Heart left ventricle (tissue), 16 donors: ENCODE measurements around the gene HDAC10. TPM values are rescaled to one million over a fixed set of nuclear protein-coding genes. Genes with fewer than 3 reads are reported as not detected.

Source experiments
- ATAC-seq, 4 donors: fragments of 200-7000 bp; cut with Tn5 transposase; one replicate each; pipeline ENCODE4 v1.9.1; 2020 to 2022; ENCODE audit warnings: moderate library complexity in 4 of 4, mild to moderate bottlenecking in 3 of 4, moderate number of reproducible peaks in 1 of 4
- DNase-seq, 5 donors: peaks; one replicate each; pipeline ENCODE4 v3.0.0-alpha.2; 2020
- H3K27ac ChIP-seq, 12 donors: fragments of 200-600 bp; sonication (generic) in 4 of 12; one replicate each; pipeline versions ENCODE4 v1.5.0 to v1.8.0; 2016 to 2022; ENCODE audit warnings: mild to moderate bottlenecking in 2 of 12
- H3K27me3 ChIP-seq, 9 donors: fragments of 200-600 bp; sonication (generic) in 2 of 9; one replicate each; pipeline versions ENCODE4 v1.5.1 to v1.8.0; 2016 to 2022; ENCODE audit warnings: mild to moderate bottlenecking in 3 of 9
- H3K36me3 ChIP-seq, 9 donors: fragments of 200-600 bp; sonication (generic) in 2 of 9; one replicate each; pipeline versions ENCODE4 v1.5.0 to v1.8.0; 2018 to 2022; ENCODE audit warnings: mild to moderate bottlenecking in 2 of 9
- H3K4me1 ChIP-seq, 12 donors: fragments of 200-600 bp; sonication (generic) in 4 of 12; one replicate each; pipeline versions ENCODE4 v1.5.0 to v1.8.0; 2016 to 2022; ENCODE audit warnings: mild to moderate bottlenecking in 3 of 12
- H3K4me3 ChIP-seq, 12 donors: fragments of 200-600 bp; sonication (generic) in 4 of 12; one replicate each; pipeline versions ENCODE4 v1.5.0 to v1.8.0; 2017 to 2022; ENCODE audit warnings: mild to moderate bottlenecking in 9 of 12, moderate library complexity in 4 of 12
- H3K9me3 ChIP-seq, 12 donors: fragments of 200-600 bp; sonication (generic) in 4 of 12; one replicate each; pipeline versions ENCODE4 v1.5.0 to v1.8.0; 2016 to 2022; ENCODE audit warnings: mild to moderate bottlenecking in 1 of 12
- CTCF ChIP-seq, 12 donors: fragments of 200-600 bp; sonication (generic) in 4 of 12; IDR thresholded peaks; one replicate each; pipeline versions ENCODE4 v1.5.0 to v1.8.0; 2018 to 2022; ENCODE audit warnings: antibody characterized with exemption in 12 of 12, mild to moderate bottlenecking in 5 of 12
- POLR2A ChIP-seq, 2 donors: fragments of 450-650 bp; IDR thresholded peaks; one replicate each; pipeline ENCODE4 v1.6.1; 2017; ENCODE audit warnings: antibody characterized with exemption in 2 of 2, mild to moderate bottlenecking in 2 of 2, moderate library complexity in 2 of 2
- WGBS, 4 donors: extraction: QIAGEN DNeasy Blood & Tissue Kit in 2 of 4; methylation state at CpG; one replicate each; pipeline versions ENCODE4 v1.1.5 to v1.1.7; 2013 to 2018; 5-methylcytosine and 5-hydroxymethylcytosine counted together
- intact Hi-C, 10 donors: fragments of 100-400 bp; cut with DNase I; formaldehyde crosslinking; loops; one replicate each; pipeline versions ENCODE4 v1.11.1 to v1.14.2; 2022
- polyA plus RNA-seq, 2 donors: library from polyadenylated mRNA; stranded (reverse); fragments of 200-250 nt; gene quantifications; one replicate each; pipeline ENCODE4 v1.2.3, GENCODE V29; 2013
- total RNA-seq, 9 donors: library from RNA; depleted of rRNA in 2 of 9; stranded (reverse); fragments of >200 nt in 2 of 9; fragmentation: NEBNext Ultra II Directional in 3 of 9; extraction: Animal tissue kit (Norgen Biotek cat#: 25700) in 3 of 9; gene quantifications; one replicate each; pipeline versions ENCODE4 v1.1.0 to v1.2.4, GENCODE V29; 2016 to 2023
- donor health status: ischemic (EF 13 %, LVEDD 7.1; RV severe dilation, severe dysfunction).
- donor health status: healthy with polysubstance abuse.
- donor health status: DM: no; HTN: yes; CAD: no.
- donor health status: DM: no; HTN: no; CAD: no.
- donor health status: ischemic (EF 25% LVEDD 6.9; RV normal size, moderate dysfunction).
- donor health status: ischemic (EF 25% LVEDD 5.7; RV mildly dilated, moderate dysfunction).
- donor health status: healthy.
- donor health status: DM: yes; HTN: yes; CAD: no.
- donor health status: ischemic (EF 35%, LVEDD 5.7; RV mildly dilated, moderate dysfunction).
- donor health status: nonischemic (EF 11% LVEDD 7.7; RV severe dilation, severe dysfunction).
- donor health status: DM: yes; HTN: yes; CAD: no.
- donor health status: PGD.
- donor health status: ischemic (EF 29% LVEDD 5.4; RV normal size, mild dysfunction).
- donor health status: nonischemic (EF 23%, LVEDD 6.1; RV moderate dilation, normal function).

The HDAC10 gene
- total and polyA plus RNA-seq, 11 donors = 6.2 to 22.4 (median 10.8) TPM

DNA sequence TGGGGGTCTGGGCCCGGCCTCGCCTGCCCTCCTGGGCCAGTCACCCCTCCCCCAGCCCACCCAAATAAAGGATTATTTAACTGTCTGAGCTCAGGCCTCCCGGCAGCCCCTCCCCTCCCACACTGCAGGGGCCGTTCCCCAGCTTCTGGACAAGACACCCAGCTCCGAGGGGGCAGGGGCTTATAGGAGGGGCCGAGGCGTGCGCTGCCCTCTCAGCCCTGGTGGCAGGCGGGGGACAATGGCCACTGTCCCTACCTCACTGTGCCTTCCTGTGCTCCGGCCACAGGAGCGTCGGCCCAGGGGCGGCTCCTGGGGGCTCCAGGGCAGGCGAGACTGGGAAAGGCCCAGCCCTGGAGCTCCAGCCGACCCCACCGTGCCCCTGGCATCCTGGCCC is 52.4 kb downstream of the HDAC10 start:
- intact Hi-C loops = no loop called here
- Histone ChIP-seq H3K9me3 (no peaks in the 10 kb centered on the region), H3K4me3 (no peak overlapping the region), H3K27ac (no peak overlapping the region), H3K27me3 (no peaks in the 10 kb centered on the region), H3K4me1 (peaks cover 0 to 34% (median 21%) of the 10 kb centered on the region in 12 donors), H3K36me3 (peaks cover 0 to 59% (median 24%) of the 10 kb centered on the region in 9 donors)
- ATAC-seq (no peak), DNase-seq (no peak)
- WGBS, 4 donors = 89 to 93% (median 91%) methylated on average over 9 to 16 of the region's 16 CpGs
- no peak for TF ChIP-seq POLR2A (IDR thresholded peaks at IDR 0.05)
- TF ChIP-seq CTCF (IDR thresholded peaks at IDR 0.05) = no peak

DNA sequence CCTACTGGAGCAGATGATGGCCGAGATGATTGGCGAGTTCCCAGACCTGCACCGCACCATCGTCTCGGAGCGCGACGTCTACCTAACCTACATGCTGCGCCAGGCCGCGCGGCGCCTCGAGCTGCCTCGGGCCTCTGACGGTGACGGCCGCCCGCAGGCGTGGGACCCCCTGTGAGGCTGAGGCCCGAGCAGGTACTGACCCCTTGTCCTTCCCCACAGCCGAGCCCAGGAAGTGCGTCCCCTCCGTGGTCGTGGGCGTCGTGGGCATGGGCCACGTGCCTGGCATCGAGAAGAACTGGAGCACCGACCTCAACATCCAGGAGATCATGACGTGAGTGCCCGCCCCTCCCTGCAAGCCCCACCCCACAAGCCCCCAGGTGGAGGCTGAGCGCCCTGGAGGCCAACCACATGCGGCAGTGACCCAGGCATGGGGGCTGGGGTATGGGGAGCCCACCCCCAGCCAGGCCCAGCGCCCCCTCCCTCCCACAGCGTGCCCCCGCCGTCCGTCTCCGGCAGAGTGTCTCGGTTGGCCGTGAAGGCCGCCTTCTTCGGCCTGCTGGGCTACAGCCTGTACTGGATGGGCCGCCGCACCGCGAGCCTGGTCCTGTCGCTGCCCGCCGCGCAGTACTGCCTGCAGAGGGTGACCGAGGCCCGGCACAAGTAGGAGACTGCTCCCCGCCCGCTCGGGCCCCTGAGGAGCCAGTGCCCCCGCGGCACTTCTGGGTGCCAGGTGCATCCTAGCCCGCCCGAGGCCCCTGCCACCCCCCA is 53.0 kb downstream of the HDAC10 start:
- Histone ChIP-seq H3K36me3 (peaks cover 0 to 59% (median 20%) of the 10 kb centered on the region in 9 donors), H3K27ac (no peak overlapping the region), H3K9me3 (no peaks in the 10 kb centered on the region), H3K27me3 (no peaks in the 10 kb centered on the region), H3K4me3 (no peak overlapping the region), H3K4me1 (peaks cover 0 to 30% (median 21%) of the 10 kb centered on the region in 12 donors)
- ATAC-seq (no peak), DNase-seq (peak in 1 of 5 donors; percentile 28)
- 90 to 95% (median 92%) methylated on average over 20 to 61 of the region's 61 CpGs for WGBS, 4 donors
- intact Hi-C loops = no loop called here
- TF ChIP-seq POLR2A (IDR thresholded peaks at IDR 0.05) (no peak), CTCF (IDR thresholded peaks at IDR 0.05) (no peak)

- 85 to 95% (median 87%) methylated on average over 12 to 23 of the region's 23 CpGs for WGBS, 4 donors
- TF ChIP-seq CTCF (IDR thresholded peaks at IDR 0.05) = no peak
These were observed 53.9 kb downstream of the HDAC10 start for GRCh38 chr22:50197000-50197800.

GRCh38 chr22:50196256-50196655 is 54.8 kb downstream of the HDAC10 start:
- H3K4me1 ChIP-seq = peaks cover 0 to 33% (median 14%) of the 10 kb centered on the region in 12 donors
- intact Hi-C loops = no loop called here
- DNase-seq = peak in 1 of 5 donors; percentile 24
- no peaks in the 10 kb centered on the region for H3K9me3 ChIP-seq
- H3K4me3 ChIP-seq = no peak overlapping the region
- no peaks in the 10 kb centered on the region for H3K27me3 ChIP-seq
- ATAC-seq = no peak
- H3K27ac ChIP-seq = no peak overlapping the region
- TF ChIP-seq CTCF (IDR thresholded peaks at IDR 0.05) (no peak), POLR2A (IDR thresholded peaks at IDR 0.05) (no peak)
- 87 to 91% (median 90%) methylated on average over 11 to 18 of the region's 18 CpGs for WGBS, 4 donors
- H3K36me3 ChIP-seq = peaks cover 0 to 60% (median 19%) of the 10 kb centered on the region in 9 donors

More at GRCh38 chr22:50197000-50197800, 53.9 kb downstream of the HDAC10 start:
- intact Hi-C loops = no loop called here
- ATAC-seq (no peak), DNase-seq (peak in 1 of 5 donors; percentile 18)
- peaks cover 0 to 30% (median 14%) of the 10 kb centered on the region in 12 donors for H3K4me1 ChIP-seq
- H3K36me3 ChIP-seq = peaks cover 0 to 60% (median 19%) of the 10 kb centered on the region in 9 donors
- no peaks in the 10 kb centered on the region for H3K9me3 ChIP-seq
- H3K4me3 ChIP-seq = no peak overlapping the region
- H3K27ac ChIP-seq = no peak overlapping the region
- no peaks in the 10 kb centered on the region for H3K27me3 ChIP-seq
